IMR-90 (cell line): ENCODE measurements around the gene WDFY2. TPM values are rescaled to one million over a fixed set of nuclear protein-coding genes. Genes with fewer than 3 reads are reported as not detected.

ENCODE experiments used
- ATAC-seq: fragments of 200-7000 bp; cut with Tn5 transposase; 2 replicates; pipeline ENCODE4 v1.9.1; 2020; ENCODE audit warnings: low read depth, mild to moderate bottlenecking, moderate library complexity
- BruUV-seq: library from RNA; stranded (reverse); fragments of 400-500 nt; replicated peaks from 2 replicates; lab custom pipeline; 2021; lab: Mats Ljungman, UMichigan
- CTCF ChIA-PET: fragments of 300-600 bp; formaldehyde crosslinking; extraction: SDS; loops from one replicate; lab custom pipeline; 2021; ENCODE audit warnings: antibody characterized with exemption; lab: Yijun Ruan, JAX
- POLR2A ChIA-PET: fragments of 300-600 bp; sonication (Branson Sonifier 250); formaldehyde crosslinking; loops from one replicate; lab custom pipeline; 2022; ENCODE audit warnings: antibody characterized with exemption; ENCODE audit not compliant: unreplicated experiment; lab: Charles Lee
- DNase-seq: peaks from one replicate; pipeline ENCODE4 v3.0.0; 2013
- H2AFZ ChIP-seq: replicated peaks from 2 replicates; pipeline ENCODE3; 2013; ENCODE audit warnings: low read length, mild to moderate bottlenecking; ENCODE audit not compliant: poor library complexity
- H2AK5ac ChIP-seq: 2 replicates; pipeline ENCODE4 v1.6.1; 2013; ENCODE audit warnings: low read depth, low read length, inconsistent platforms
- H2AK9ac ChIP-seq: replicated peaks from 2 replicates; pipeline ENCODE3; 2013; ENCODE audit warnings: mild to moderate bottlenecking, low read depth, low read length, moderate library complexity; ENCODE audit not compliant: poor library complexity
- H2BK120ac ChIP-seq: 2 replicates; pipeline ENCODE4 v1.6.1; 2013; ENCODE audit warnings: low read depth, low read length, inconsistent platforms
- H2BK15ac ChIP-seq: 3 replicates; pipeline ENCODE4 v1.6.1; 2013; ENCODE audit warnings: low read depth, low read length, inconsistent platforms
- H2BK20ac ChIP-seq: 2 replicates; pipeline ENCODE4 v1.6.1; 2013; ENCODE audit warnings: low read depth, mild to moderate bottlenecking, inconsistent platforms, low read length, moderate library complexity
- H2BK5ac ChIP-seq: 2 replicates; pipeline ENCODE4 v1.6.1; 2013; ENCODE audit warnings: mild to moderate bottlenecking, low read depth, low read length, inconsistent platforms; ENCODE audit not compliant: poor library complexity, severe bottlenecking
- H3K14ac ChIP-seq: replicated peaks from 2 replicates; pipeline ENCODE4 v1.6.1; 2013; ENCODE audit warnings: low read depth, low read length, inconsistent platforms
- H3K18ac ChIP-seq: 2 replicates; pipeline ENCODE4 v1.6.1; 2013; ENCODE audit warnings: low read depth, low read length, control low read depth
- H3K23ac ChIP-seq: 2 replicates; pipeline ENCODE4 v1.6.1; 2013; ENCODE audit warnings: low read depth, low read length, inconsistent platforms
- H3K27ac ChIP-seq: 2 replicates; pipeline ENCODE4 v1.5.1; 2013; ENCODE audit warnings: mild to moderate bottlenecking, control low read depth, low read length; ENCODE audit not compliant: insufficient read depth
- H3K27me3 ChIP-seq: 2 replicates; pipeline ENCODE4 v1.6.1; 2013; ENCODE audit warnings: low read length; ENCODE audit not compliant: control insufficient read depth, insufficient read depth
- H3K36me3 ChIP-seq: 2 replicates; pipeline ENCODE4 v1.6.1; 2013; ENCODE audit warnings: low read length, mixed read lengths; ENCODE audit not compliant: control insufficient read depth, insufficient read depth
- H3K4ac ChIP-seq: 2 replicates; pipeline ENCODE4 v1.6.1; 2013; ENCODE audit warnings: low read depth, low read length, inconsistent platforms
- H3K4me1 ChIP-seq: 2 replicates; pipeline ENCODE4 v1.6.1; 2013; ENCODE audit warnings: low read length, mixed read lengths; ENCODE audit not compliant: control insufficient read depth, insufficient read depth
- H3K4me2 ChIP-seq: 2 replicates; pipeline ENCODE4 v1.6.1; 2013; ENCODE audit warnings: low read depth, mild to moderate bottlenecking, control low read depth, low read length, moderate library complexity
- H3K4me3 ChIP-seq: 2 replicates; pipeline ENCODE4 v1.5.1; 2013; ENCODE audit warnings: low read depth, mild to moderate bottlenecking, control low read depth, low read length, moderate library complexity; ENCODE audit not compliant: insufficient read depth
- H3K56ac ChIP-seq: 2 replicates; pipeline ENCODE4 v1.6.1; 2013; ENCODE audit warnings: low read length, inconsistent platforms; ENCODE audit not compliant: insufficient read depth; ENCODE audit errors: extremely low read depth
- H3K79me1 ChIP-seq, 2 experiments: 2 replicates each; pipeline ENCODE4 v1.6.1; 2013; ENCODE audit warnings: low read length in 2 of 2, inconsistent platforms in 1 of 2, low read depth in 1 of 2
- H3K9ac ChIP-seq: 2 replicates; pipeline ENCODE4 v1.6.1; 2013; ENCODE audit warnings: low read depth, low read length, control low read depth
- H3K9me1 ChIP-seq: 2 replicates; pipeline ENCODE4 v1.6.1; 2013; ENCODE audit warnings: low read length, inconsistent platforms; ENCODE audit not compliant: insufficient read depth
- H3K9me3 ChIP-seq: 2 replicates; pipeline ENCODE4 v1.6.1; 2013; ENCODE audit warnings: low read length; ENCODE audit not compliant: control insufficient read depth, insufficient read depth
- H4K20me1 ChIP-seq: 2 replicates; pipeline ENCODE4 v1.6.1; 2013; ENCODE audit warnings: low read length, inconsistent platforms; ENCODE audit not compliant: insufficient read depth
- H4K5ac ChIP-seq: 2 replicates; pipeline ENCODE4 v1.6.1; 2013; ENCODE audit warnings: mild to moderate bottlenecking, low read depth, low read length, control low read depth
- H4K8ac ChIP-seq, 2 experiments: 2 replicates each; pipeline ENCODE4 v1.6.1; 2013; ENCODE audit warnings: low read depth in 2 of 2, low read length in 2 of 2, control low read depth in 1 of 2, inconsistent platforms in 1 of 2
- H4K91ac ChIP-seq: 2 replicates; pipeline ENCODE4 v1.6.1; 2013; ENCODE audit warnings: low read depth, low read length, inconsistent platforms; ENCODE audit not compliant: insufficient read depth
- CEBPB ChIP-seq: IDR thresholded peaks from 2 replicates; pipeline ENCODE4 v1.6.1; 2012; ENCODE audit warnings: low read depth, low read length, improper control_type of control experiment
- MAFK ChIP-seq: IDR thresholded peaks from 2 replicates; pipeline ENCODE4 v1.6.1; 2012; ENCODE audit warnings: low read depth, low read length, improper control_type of control experiment
- RAD21 ChIP-seq: IDR thresholded peaks from 2 replicates; pipeline ENCODE4 v1.6.1; 2012; ENCODE audit warnings: low read length, improper control_type of control experiment
- SMC3 ChIP-seq: fragments of 150-350 bp; IDR thresholded peaks from 2 replicates; pipeline ENCODE4 v1.6.1; 2016; ENCODE audit warnings: low read depth, mild to moderate bottlenecking, antibody characterized with exemption, low read length, moderate library complexity
- WGBS, 2 experiments: methylation state at CpG; one replicate each; pipeline versions ENCODE4 v1.1.5 to v1.1.7; 2013; ENCODE audit warnings: missing lambda C conversion rate in 2 of 2; ENCODE audit not compliant: insufficient read length in 1 of 2; ENCODE audit errors: extremely low coverage in 2 of 2; 5-methylcytosine and 5-hydroxymethylcytosine counted together
- dilution Hi-C: fragments of 300-500 bp; cut with HindIII; formaldehyde crosslinking; loops from one replicate; pipeline ENCODE4 v1.14.3; 2018; ENCODE audit warnings: low sequenced_read_pairs; ENCODE audit not compliant: unreplicated experiment
- in situ Hi-C: fragments of 300-500 bp; cut with MboI; formaldehyde crosslinking; loops from 3 replicates; pipeline ENCODE4 v1.14.3; 2019; ENCODE audit warnings: low sequenced_read_pairs, inconsistent platforms, mixed read lengths
- intact Hi-C: fragments of 100-400 bp; cut with micrococcal nuclease; formaldehyde crosslinking; loops from 2 replicates; pipeline ENCODE4 v1.10.0; 2022
- polyA plus RNA-seq, 3 experiments: library from polyadenylated mRNA; depleted of rRNA; stranded (reverse); fragments of >200 nt; gene quantifications; 2 replicates each; pipeline ENCODE4 v1.2.3, GENCODE V29; 2012; ENCODE audit warnings: low replicate concordance in 1 of 3
- total RNA-seq: library from RNA; depleted of rRNA; stranded (reverse); fragments of >200 nt; gene quantifications from 2 replicates; pipeline ENCODE4 v1.2.3, GENCODE V29; 2012

The WDFY2 gene
- total and polyA plus RNA-seq, 2 of the 4 experiments (the other 2 are of a cell fraction), result 4.3 to 5.4 TPM

- Histone ChIP-seq H3K9me3 (no peaks in the 10 kb centered on the region), H2AFZ (no peak overlapping the region), H4K5ac (no peak overlapping the region), H2BK15ac (no peak overlapping the region), H4K91ac (no peak overlapping the region), H3K18ac (no peak overlapping the region), H3K4me1 (no peaks in the 10 kb centered on the region), H3K23ac (no peak overlapping the region), H2BK5ac (no peak overlapping the region), H4K8ac (no peak overlapping the region), H3K27ac (no peak overlapping the region), H2BK20ac (no peak overlapping the region), H4K20me1 (no peaks in the 10 kb centered on the region), H3K4ac (no peak overlapping the region), H3K56ac (no peak overlapping the region), H2BK120ac (no peak overlapping the region), H3K36me3 (no peaks in the 10 kb centered on the region), H3K9me1 (peaks cover 4% of the 10 kb centered on the region; the same call in 1 of the 2 replicates), H3K14ac (no peak overlapping the region), H3K4me2 (no peak overlapping the region), H2AK9ac (no peak overlapping the region), H3K27me3 (peaks cover 32% of the 10 kb centered on the region), H3K4me3 (no peak overlapping the region), H3K79me1 (no peaks in the 10 kb centered on the region), H2AK5ac (no peak overlapping the region), H3K9ac (no peak overlapping the region)
- ChIA-PET POLR2A (no interaction called here), CTCF (interaction anchor here (0.6 to 1.2 kb wide), 4 partner anchors 11 to 637 kb away, joined by 3 to 5 read pairs (median 3); no protein-coding TSS in a partner anchor)
- dilution Hi-C loops (no loop called here), intact Hi-C loops (loop anchor here (2.0 to 10.0 kb wide), 2 partner anchors 201 to 387 kb away; partner anchors contain the start of genes ALG11 and ATP7B), in situ Hi-C loops (loop anchor here (10.0 kb wide), 1 partner anchor 311 kb away; the partner anchor contains the start of gene NEK5)
- TF ChIP-seq CEBPB, result no peak
- TF ChIP-seq MAFK, result no peak
- no peak for TF ChIP-seq SMC3
- no peak for TF ChIP-seq RAD21
- DNase-seq (no peak), ATAC-seq (no peak)
- no CpG with 5 or more reads among the region's 2 CpGs for WGBS, 2 experiments
- BruUV-seq, result no TSS peak
These were observed 229.8 kb downstream of the WDFY2 start for GRCh38 chr13:51814071-51814470.
